HL-60 (cell line): ENCODE results near the gene TP53I11.

Experiments
- CTCF ChIP-seq: IDR thresholded peaks from one replicate; pipeline ENCODE4 v1.5.1; 2011; ENCODE audit warnings: low read length, control low read depth, inconsistent platforms; ENCODE audit not compliant: insufficient read depth
- GABPA ChIP-seq: IDR thresholded peaks from 2 replicates; pipeline ENCODE4 v1.6.1; 2012; ENCODE audit warnings: low read depth
- POLR2AphosphoS5 ChIP-seq: IDR thresholded peaks from 2 replicates; pipeline ENCODE4 v1.6.1; 2012; ENCODE audit warnings: low read depth
- REST ChIP-seq: IDR thresholded peaks from 2 replicates; pipeline ENCODE4 v1.6.1; 2012; ENCODE audit warnings: low read depth; ENCODE audit not compliant: insufficient replicate concordance
- SPI1 ChIP-seq: IDR thresholded peaks from 2 replicates; pipeline ENCODE4 v1.6.1; 2012; ENCODE audit warnings: low read depth, mild to moderate bottlenecking, borderline replicate concordance

DNA sequence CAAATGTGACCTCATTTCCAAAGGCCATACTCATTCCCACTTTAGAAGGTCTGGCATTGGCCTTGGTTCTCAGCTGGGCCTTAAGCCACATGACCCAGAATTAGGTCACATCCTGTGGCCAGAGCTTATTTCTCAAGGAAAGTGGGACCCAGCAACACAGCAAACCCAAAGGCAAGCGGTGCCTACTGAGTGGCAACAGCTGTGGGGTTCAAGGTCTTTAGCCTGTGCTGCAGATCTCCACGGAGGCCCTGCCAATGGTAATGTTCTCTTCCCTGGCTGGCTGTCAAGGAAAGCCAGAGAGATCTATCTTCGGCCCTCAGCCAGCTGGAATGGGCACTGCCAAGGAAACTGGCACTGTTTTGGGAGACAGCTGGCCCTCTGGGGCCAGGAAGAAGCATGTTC lies 41.5 kb upstream of the TP53I11 start:
- TF ChIP-seq CTCF (no peak), REST (no peak), POLR2AphosphoS5 (no peak), GABPA (no peak), SPI1 (no peak)
